Mucosa of rectum (tissue), 2 donors: ENCODE data around the gene CTNNBL1.
A peak's percentile ranks its signal among the peaks of the same experiment; 100 is the strongest.

ENCODE experiments used
- H3K27ac ChIP-seq, 2 donors: one replicate each; pipeline ENCODE4 v1.7.0; 2013; ENCODE audit warnings: inconsistent platforms in 2 of 2, low read depth in 2 of 2, low read length in 2 of 2
- H3K27me3 ChIP-seq, 2 donors: one replicate each; pipeline ENCODE4 v1.7.0; 2013; ENCODE audit warnings: low read length in 2 of 2; ENCODE audit not compliant: control insufficient read depth in 2 of 2, insufficient read depth in 2 of 2
- H3K36me3 ChIP-seq, 2 donors: one replicate each; pipeline ENCODE4 v1.7.0; 2013; ENCODE audit warnings: low read length in 2 of 2; ENCODE audit not compliant: control insufficient read depth in 2 of 2, insufficient read depth in 2 of 2
- H3K4me1 ChIP-seq, 2 donors: one replicate each; pipeline ENCODE4 v1.7.0; 2013; ENCODE audit warnings: low read length in 2 of 2, mild to moderate bottlenecking in 1 of 2; ENCODE audit not compliant: control insufficient read depth in 2 of 2, insufficient read depth in 2 of 2
- H3K4me3 ChIP-seq, 2 donors: one replicate each; pipeline ENCODE4 v1.7.0; 2013; ENCODE audit warnings: low read length in 2 of 2
- H3K9ac ChIP-seq, 2 donors: one replicate each; pipeline ENCODE4 v1.7.0; 2013; ENCODE audit warnings: low read length in 2 of 2, low read depth in 1 of 2, mild to moderate bottlenecking in 1 of 2
- H3K9me3 ChIP-seq, 2 donors: one replicate each; pipeline ENCODE4 v1.7.0; 2013; ENCODE audit warnings: low read length in 2 of 2; ENCODE audit not compliant: control insufficient read depth in 2 of 2
- donor health status: healthy.
- donor health status: Normal muscosa, but diverticular disease.

CTNNBL1 gene

GRCh38 chr20:37693635-37694626, at the start of gene CTNNBL1:
TSS of gene CTNNBL1 (plus strand) at chr20:37694030. CDS start at chr20:37694123, 93 bp downstream.
- Histone ChIP-seq H3K4me1 (peaks cover 3% of the 10 kb centered on the region in 2 donors), H3K36me3 (peaks cover 0 to 3% of the 10 kb centered on the region in 2 donors), H3K4me3 (peak within 1 kb of the TSS; percentile 87 to 94), H3K27ac (peak within 1 kb of the TSS in 1 of 2 donors; percentile 67), H3K27me3 (peaks cover 0 to 2% of the 10 kb centered on the region in 2 donors), H3K9me3 (no peaks in the 10 kb centered on the region), H3K9ac (peak within 1 kb of the TSS; percentile 80 to 87)

- no peaks in the 10 kb centered on the region for H3K9me3 ChIP-seq
Measured at GRCh38 chr20:37644605-37645004, 49.2 kb upstream of the CTNNBL1 start.

GRCh38 chr20:37647946-37648345, 45.9 kb upstream of the CTNNBL1 start:
- no peak overlapping the region for H3K4me3 ChIP-seq
- no peak overlapping the region for H3K27ac ChIP-seq
- no peaks in the 10 kb centered on the region for H3K4me1 ChIP-seq
- H3K9me3 ChIP-seq: no peaks in the 10 kb centered on the region
- H3K27me3 ChIP-seq: peaks cover 9 to 10% of the 10 kb centered on the region in 2 donors
- no peaks in the 10 kb centered on the region for H3K36me3 ChIP-seq
- H3K9ac ChIP-seq: no peak overlapping the region

More at GRCh38 chr20:37644605-37645004, 49.2 kb upstream of the CTNNBL1 start:
- H3K27me3 ChIP-seq: peaks cover 22 to 26% of the 10 kb centered on the region in 2 donors
- no peak overlapping the region for H3K27ac ChIP-seq
- no peaks in the 10 kb centered on the region for H3K4me1 ChIP-seq
- H3K36me3 ChIP-seq: no peaks in the 10 kb centered on the region
- no peak overlapping the region for H3K4me3 ChIP-seq
- H3K9ac ChIP-seq: no peak overlapping the region

- Histone ChIP-seq H3K4me3 (no peak overlapping the region), H3K9ac (no peak overlapping the region), H3K27ac (no peak overlapping the region), H3K4me1 (no peaks in the 10 kb centered on the region), H3K9me3 (no peaks in the 10 kb centered on the region), H3K36me3 (no peaks in the 10 kb centered on the region), H3K27me3 (peaks cover 5 to 9% of the 10 kb centered on the region in 2 donors)
Measured at GRCh38 chr20:37649017-37649416, 44.8 kb upstream of the CTNNBL1 start.

- H3K27me3 ChIP-seq: peaks cover 3 to 5% of the 10 kb centered on the region in 2 donors
- H3K36me3 ChIP-seq: no peaks in the 10 kb centered on the region
- no peak overlapping the region for H3K27ac ChIP-seq
- H3K4me1 ChIP-seq: no peaks in the 10 kb centered on the region
- no peaks in the 10 kb centered on the region for H3K9me3 ChIP-seq
- H3K9ac ChIP-seq: no peak overlapping the region
- H3K4me3 ChIP-seq: no peak overlapping the region
Measured at GRCh38 chr20:37649676-37650370, 44.0 kb upstream of the CTNNBL1 start.

- H3K36me3 ChIP-seq: no peaks in the 10 kb centered on the region
- no peak overlapping the region for H3K4me3 ChIP-seq
- H3K27me3 ChIP-seq: peaks cover 0 to 5% of the 10 kb centered on the region in 2 donors
- H3K4me1 ChIP-seq: no peaks in the 10 kb centered on the region
- no peaks in the 10 kb centered on the region for H3K9me3 ChIP-seq
- no peak overlapping the region for H3K9ac ChIP-seq
- no peak overlapping the region for H3K27ac ChIP-seq
Measured at GRCh38 chr20:37650661-37651060, 43.2 kb upstream of the CTNNBL1 start.

GRCh38 chr20:37651932-37652331, 41.9 kb upstream of the CTNNBL1 start:
- peaks cover 0 to 5% of the 10 kb centered on the region in 2 donors for H3K27me3 ChIP-seq
- H3K4me3 ChIP-seq: no peak overlapping the region
- no peak overlapping the region for H3K27ac ChIP-seq
- no peaks in the 10 kb centered on the region for H3K4me1 ChIP-seq
- H3K9me3 ChIP-seq: no peaks in the 10 kb centered on the region
- H3K36me3 ChIP-seq: no peaks in the 10 kb centered on the region
- no peak overlapping the region for H3K9ac ChIP-seq

GRCh38 chr20:37656945-37657344, 36.9 kb upstream of the CTNNBL1 start:
- H3K9ac ChIP-seq: no peak overlapping the region
- peaks cover 0 to 3% of the 10 kb centered on the region in 2 donors for H3K27me3 ChIP-seq
- no peak overlapping the region for H3K27ac ChIP-seq
- no peaks in the 10 kb centered on the region for H3K9me3 ChIP-seq
- H3K36me3 ChIP-seq: no peaks in the 10 kb centered on the region
- no peak overlapping the region for H3K4me3 ChIP-seq
- no peaks in the 10 kb centered on the region for H3K4me1 ChIP-seq

- peaks cover 0 to 3% of the 10 kb centered on the region in 2 donors for H3K27me3 ChIP-seq
- H3K4me3 ChIP-seq: no peak overlapping the region
- no peaks in the 10 kb centered on the region for H3K4me1 ChIP-seq
- no peak overlapping the region for H3K27ac ChIP-seq
- no peak overlapping the region for H3K9ac ChIP-seq
- no peaks in the 10 kb centered on the region for H3K9me3 ChIP-seq
- H3K36me3 ChIP-seq: no peaks in the 10 kb centered on the region
Measured at GRCh38 chr20:37657924-37658804, 35.7 kb upstream of the CTNNBL1 start.
